Anterior cingulate cortex (tissue), 58 donors: ENCODE data around the gene COA1.
A peak's percentile ranks its signal among the peaks of the same experiment; 100 is the strongest.
"Not testable (repeated sequence)": the region's sequence is repeated elsewhere in the genome, so short reads cannot be mapped to it uniquely, and the experiment has no call there.

ENCODE experiments used
- DNase-seq, 58 donors: peaks; one replicate each; lab custom pipeline; 2025; lab: John Stamatoyannopoulos, UW

The COA1 gene

DNA sequence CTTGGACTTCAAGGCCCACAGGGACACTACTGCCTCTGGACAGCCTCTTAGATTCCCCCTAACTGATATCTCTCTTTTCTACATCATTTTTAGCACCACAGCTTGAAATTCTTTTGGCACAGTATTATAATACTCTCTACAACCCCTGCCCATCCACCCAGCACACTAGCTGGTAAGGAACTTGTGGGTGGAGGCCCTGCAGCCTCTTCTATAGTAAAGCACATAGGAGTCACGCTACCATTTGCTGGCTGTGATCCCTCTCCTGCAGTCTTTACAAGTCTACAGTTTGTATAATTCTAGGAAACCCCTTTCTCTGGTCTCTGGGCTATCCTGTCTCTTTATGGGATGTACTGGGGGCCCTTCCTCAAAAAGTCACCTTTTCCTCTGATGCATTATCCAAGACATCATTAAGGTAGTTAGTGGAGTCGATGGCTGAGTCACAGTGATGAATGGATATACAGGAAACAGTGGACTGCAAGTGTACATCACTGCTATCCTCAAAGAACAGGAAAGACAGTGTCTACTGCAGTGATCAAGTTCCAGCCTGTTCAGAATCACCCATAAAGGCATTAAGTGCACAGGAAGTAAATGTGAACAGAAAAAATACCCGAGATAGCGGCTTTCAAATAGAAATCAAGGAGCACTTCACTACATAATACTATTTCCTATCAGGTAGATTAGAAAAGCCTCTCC lies 92.1 kb downstream of the COA1 start:
- no peak for DNase-seq

DNA sequence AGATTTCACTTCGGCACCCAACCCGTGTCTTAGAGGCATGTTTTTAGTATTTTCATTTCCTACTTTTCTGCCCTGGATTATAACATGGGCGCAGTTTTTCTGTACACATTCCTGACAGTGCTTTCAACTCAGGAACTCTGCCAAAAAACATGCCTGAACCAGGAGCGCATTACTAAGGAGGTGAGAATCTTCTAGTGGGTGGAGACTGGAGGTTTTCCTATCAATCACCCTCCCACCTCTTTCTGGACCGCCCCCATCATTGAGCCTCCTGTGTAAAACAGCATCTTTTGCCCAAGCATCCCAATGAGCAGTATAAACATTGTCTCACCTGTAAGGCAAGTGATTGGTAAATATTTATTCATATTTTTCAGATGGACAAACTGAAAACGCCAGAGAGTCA lies 93.2 kb downstream of the COA1 start:
- DNase-seq, result no peak

DNA sequence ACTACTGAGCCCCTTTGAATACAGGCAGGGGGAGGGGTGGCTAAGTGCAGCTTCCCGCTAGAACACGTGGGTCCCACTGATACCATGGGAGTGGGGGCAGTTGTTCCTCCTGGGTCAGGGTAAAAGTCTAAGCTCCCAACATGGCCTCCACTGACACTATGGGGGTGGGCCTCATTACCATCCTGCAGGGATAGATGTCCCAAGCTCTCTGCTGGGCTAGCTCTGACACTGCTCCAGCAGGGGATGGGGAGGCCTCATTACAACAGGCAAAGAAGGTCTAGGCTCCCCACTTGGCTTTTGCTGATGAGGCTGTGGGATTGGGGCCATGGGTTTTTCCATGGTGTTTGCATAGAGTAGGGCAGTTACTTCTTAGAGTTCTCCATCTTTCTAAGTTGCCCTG lies 94.9 kb downstream of the COA1 start:
- DNase-seq, result no peak

DNA sequence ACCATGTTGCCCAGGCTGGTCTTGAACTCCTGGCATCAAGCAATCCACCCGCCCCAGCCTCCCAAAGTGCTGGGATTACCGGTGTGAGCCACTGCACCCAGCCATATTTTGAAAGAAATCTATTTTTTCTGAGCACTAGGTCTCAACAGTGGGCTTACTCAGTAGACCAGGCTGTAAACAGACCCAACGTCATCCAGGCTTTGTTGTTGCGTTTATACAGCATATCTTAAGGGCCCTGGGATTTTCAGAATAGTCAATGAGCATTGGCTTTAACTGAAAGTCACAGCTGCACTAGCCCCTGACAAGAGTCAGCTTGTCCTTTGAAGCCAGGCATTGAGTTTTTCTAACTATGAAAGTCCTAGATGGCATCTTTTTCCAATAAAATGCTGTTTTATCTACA lies 96.6 kb downstream of the COA1 start:
- no peak for DNase-seq

DNA sequence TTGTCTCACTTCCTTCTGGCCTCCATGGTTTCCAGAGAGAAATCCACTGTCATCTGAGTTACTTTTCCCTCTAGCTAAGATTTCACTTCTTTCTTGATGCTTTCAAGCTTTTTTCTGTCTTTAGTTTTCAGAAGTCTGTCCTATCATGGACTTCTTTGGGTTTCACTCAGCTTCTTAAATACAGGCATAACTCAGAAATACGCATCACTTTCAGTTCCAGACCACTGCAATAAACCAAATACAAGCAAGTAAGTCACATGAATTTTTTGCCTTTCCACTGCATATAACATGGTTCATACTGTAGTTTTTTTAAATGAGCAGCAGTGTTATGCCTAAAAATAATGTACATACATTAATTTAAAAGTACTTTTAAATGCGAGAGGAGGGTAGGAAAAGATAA lies 97.8 kb downstream of the COA1 start:
- DNase-seq, result no peak

DNA sequence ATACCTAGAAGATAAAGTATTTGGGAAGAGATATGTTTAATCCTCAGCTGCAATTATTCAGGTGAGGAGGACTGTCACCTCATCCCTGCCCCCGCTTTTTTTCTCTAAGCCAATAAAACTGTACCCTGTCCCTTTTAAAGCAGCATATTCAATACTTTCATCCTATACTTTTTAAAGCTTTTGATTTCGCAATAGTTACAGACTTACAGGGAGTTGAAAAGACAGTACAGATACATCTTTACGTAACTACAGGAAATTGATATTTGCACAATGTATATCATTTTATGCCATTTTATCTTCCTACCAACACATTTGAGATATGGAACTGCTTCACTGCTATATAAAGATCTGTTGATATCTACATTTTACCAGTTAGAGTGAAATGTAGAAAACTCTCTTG lies 98.8 kb downstream of the COA1 start:
- no peak for DNase-seq

DNA sequence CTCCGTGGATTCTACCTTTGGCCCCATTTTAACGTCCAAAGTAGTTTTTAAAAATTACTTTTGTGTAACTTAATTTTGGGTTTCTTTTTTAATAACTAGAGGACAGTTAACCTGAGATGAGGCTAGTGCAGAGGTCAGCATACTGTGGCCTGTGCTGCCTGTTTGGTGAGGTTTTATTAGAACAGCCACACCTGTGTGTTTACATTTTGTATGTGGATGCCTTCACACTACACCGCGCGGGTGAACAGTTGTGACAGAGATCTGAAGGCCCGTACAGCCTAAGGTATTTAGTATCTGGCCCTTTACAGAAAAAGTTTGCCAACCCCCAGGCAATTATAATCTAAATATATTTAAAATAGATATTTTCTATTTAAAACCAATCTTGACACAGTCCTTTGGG lies 99.5 kb downstream of the COA1 start:
- no peak for DNase-seq

DNA sequence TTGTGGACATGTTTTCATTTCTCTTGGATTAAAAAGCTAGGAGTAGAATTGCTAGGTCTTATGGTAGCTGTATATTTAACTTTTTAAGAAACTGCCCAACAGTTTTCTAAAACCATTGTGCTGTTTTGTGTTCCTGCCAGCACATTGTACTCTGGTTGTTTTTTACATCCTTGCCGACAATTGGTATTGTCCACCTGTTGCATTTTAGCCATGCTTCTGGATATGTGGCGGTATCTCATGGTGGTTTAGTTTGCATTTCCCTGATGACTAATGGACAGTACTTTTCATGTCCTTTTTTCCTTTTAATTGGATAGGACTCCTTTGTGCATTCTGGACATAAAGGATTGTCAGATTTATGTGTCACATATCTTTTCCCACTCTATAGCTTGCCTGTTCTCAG lies 100.9 kb downstream of the COA1 start:
- DNase-seq, result no peak

DNA sequence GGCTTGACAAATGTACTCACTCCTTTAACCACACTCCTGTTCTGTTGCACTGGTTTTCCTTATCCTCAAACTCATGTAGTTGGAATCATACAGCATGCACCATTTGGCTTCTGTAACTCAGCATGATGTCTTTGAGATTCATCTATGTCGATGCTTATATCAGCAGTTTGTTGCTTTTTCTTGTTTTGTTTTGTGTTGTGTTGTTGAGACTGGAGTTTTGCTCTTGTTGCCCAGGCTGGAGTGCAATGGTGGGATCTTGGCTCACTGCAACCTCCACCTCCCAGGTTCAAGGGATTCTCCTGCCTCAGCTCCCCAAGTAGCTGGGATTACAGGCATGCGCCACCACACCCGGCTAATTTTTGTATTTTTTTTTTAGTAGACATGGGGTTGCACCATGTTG lies 101.5 kb downstream of the COA1 start:
- DNase-seq, result not testable (repeated sequence)

DNA sequence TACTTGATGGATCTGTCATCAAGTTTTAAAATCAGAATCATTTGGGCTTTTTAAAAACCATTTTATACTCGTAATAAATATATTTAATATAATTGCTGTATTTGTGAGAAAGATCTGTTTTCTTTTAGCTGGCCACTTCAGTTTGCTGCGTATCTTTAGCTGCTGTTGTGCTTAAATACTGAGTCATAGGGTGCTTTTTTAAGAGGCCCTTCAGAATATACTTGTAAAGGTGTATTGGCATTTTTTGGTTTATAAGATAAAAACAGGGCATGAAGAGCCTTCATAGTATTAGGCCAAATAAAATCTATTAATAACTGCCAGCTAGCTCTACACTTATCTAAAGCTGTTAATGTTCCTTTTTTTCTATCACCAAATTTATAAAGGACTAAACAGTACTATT lies 102.6 kb downstream of the COA1 start:
- DNase-seq, result no peak

DNA sequence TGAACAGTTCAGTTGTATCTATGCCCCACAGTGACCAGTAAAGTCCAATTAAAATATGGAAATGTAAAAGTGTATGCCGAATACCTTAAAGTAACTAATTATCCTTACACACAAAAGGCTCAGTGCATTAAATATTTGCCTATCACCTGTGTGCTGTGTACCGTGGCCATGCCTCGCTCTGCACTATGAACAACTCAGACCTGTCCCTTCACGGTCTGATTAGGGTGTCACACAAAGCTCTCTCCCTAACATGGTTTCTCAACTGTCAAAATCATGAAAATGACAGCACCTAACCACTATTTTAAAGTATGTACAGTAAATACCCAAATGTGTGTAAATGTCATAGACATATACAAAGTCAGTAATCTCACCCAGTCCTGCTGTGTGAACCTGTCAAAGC lies 103.3 kb downstream of the COA1 start:
- DNase-seq, result no peak

DNA sequence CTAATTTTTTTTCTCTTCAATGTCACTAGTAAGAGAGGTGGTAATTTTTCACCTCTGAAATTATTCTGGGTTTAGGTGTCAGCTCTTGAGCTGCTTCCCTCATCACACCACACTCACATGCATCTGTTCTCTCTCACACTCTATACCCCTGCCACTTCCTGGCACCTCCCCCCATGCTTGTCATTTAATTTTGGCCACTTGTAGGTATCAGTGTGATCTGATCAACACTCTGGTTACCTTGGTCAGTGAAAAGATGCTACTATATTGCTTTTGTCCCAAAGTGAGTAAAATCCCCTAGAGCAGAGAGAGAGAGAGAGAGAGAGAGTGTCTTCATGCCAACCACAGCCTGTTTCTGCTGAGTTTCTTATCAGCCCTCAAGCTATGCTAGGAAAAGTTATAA lies 103.9 kb downstream of the COA1 start:
- DNase-seq, result no peak

DNA sequence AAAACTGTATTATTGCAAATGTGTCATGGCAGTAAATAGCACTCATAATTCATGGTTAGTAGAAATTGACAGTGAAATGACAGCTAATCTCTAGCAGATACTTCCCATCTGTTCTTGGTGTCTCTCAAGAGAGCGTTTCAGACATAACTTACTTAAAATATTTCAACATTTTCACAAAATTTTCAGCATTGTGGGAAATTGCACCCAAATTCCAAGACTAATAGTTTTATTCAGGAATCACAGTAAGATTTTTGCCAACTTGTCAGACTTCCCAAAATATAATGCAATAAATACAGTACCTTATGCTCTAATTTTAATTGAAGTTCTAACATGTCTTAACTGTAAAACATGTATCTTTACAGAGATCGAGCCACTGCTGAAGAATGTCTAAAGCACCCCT lies 105.2 kb downstream of the COA1 start:
- DNase-seq, result no peak

DNA sequence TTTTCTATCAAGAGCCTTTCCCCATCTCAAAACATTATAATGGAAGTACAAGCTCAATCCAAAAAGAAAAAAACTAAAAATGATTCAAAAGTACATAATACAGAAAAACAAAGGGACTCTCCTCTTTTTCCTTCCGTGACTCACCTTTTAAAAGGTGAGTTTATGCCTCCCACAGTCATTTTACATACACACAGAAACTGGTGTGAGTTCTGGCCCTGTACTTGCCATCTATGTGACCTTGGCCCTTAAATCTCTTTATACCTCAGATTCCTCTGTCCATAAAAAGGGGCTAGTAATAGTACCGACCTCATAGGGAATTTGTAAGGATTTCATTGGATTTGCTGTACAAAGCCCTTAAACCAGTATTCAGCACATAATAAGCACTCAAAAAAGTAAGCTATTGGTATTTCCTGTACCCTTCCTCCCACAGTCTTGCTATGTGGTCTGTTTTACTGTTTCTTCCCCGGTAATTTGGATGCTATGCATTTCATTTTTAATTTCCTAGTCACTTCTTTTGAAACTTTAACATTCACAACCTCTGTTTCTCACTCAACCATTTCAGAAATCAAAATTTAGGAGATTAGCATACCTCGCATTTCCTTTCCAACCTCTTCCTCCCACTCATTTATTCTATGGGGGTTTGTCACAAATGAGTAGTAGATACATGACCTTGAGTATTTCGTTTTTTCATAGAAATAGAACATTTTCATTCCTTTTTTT lies 107.4 kb downstream of the COA1 start:
- no peak for DNase-seq

DNA sequence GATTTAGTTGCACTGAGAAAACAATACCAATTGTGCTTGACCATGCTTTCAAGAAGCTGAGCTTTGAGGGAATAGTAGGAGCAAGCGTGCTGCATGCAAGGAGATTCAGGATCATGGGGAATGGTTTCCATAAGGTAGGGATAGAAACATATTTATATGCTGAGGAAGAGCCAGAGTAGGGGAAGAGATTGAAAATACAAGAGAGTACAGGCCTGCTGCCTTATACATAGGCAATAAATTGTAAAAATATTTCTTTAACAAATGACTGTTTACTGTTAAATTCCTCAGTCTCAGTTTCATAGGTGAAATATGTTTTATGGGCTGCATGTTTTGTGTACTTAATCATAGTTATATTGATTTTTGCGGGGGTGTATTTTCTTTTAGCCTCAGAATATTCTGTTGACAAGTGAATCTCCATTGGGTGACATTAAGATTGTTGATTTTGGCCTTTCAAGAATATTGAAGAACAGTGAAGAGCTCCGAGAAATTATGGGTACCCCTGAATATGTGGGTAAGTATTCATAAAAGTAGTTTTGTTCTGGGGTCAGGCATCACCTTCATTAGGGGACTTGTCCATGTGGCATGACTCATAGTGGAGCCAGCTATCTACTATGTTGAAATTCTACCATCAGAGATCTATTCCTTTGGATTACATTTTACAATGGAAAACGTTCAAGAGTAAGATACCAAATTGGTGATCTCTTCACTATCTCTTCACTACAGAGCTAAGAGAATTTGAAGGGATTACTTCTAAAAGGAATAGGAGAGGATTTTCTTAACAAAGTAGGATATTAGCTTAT lies 109.9 kb downstream of the COA1 start:
- no peak for DNase-seq

DNA sequence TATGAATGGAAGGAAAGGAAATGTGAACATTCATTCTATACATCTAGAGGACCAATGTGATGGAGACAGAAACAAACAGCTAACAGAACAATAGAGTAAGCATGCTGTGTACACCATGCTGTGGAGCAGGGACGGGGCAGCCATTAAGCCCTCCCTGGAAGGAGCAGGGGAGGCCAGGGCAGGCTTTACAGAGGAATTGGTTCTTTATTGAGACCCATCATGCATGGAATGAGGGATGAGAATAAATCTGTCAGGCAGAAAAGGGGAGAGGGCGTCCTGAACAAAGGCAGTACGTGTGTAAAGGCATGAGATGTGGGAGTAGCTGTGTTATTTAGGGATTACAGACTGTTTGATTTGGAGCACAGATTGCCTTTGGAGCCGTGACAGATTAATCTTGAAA lies 111.2 kb downstream of the COA1 start:
- DNase-seq, result no peak

DNA sequence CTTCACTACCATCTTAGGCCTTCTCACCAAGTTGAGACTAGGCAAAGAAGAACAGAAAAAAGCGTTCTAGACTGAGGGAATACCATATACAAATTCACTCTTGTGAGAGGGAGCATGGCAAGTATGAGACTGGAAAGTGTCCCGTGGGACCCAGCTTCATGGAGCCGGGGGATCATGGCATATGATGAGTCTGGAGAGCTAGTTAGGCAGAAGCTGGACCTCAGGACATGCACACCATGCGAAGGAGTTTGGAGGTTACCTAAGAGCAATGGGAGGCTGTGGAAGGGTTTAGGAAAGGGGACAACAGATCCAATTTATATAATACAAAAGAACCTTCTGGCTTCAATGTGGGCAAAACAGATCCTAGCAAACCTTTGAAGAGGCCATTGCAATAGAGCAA lies 112.3 kb downstream of the COA1 start:
- no peak for DNase-seq

DNA sequence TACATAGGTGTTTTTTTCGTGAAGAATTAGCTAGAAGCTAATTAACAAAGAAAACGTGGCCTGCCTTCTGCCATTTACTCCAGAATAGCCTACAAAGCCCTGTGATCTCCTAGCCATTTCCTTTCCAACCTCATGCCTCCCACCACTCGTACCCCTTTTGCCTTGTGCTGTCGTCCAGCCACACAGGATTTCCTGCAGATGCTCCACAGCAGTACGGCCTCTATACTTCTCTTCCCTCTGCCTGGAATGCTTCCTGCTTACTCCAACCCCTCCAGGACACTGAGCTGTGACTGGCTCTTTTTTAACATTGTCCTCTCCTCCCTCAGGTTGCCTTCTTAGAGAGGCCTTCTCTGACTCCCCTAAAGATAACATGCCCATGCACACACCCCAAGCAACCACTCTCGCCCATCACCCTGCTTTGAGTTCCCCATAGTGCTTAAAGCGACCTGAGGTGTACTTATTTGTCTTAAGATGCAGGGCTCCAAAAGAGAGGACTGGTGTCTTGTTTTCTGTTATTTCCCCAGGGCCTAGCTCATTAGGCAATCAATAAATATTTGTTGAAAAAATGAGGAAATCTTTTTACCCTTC lies 113.7 kb downstream of the COA1 start:
- DNase-seq, result no peak

DNA sequence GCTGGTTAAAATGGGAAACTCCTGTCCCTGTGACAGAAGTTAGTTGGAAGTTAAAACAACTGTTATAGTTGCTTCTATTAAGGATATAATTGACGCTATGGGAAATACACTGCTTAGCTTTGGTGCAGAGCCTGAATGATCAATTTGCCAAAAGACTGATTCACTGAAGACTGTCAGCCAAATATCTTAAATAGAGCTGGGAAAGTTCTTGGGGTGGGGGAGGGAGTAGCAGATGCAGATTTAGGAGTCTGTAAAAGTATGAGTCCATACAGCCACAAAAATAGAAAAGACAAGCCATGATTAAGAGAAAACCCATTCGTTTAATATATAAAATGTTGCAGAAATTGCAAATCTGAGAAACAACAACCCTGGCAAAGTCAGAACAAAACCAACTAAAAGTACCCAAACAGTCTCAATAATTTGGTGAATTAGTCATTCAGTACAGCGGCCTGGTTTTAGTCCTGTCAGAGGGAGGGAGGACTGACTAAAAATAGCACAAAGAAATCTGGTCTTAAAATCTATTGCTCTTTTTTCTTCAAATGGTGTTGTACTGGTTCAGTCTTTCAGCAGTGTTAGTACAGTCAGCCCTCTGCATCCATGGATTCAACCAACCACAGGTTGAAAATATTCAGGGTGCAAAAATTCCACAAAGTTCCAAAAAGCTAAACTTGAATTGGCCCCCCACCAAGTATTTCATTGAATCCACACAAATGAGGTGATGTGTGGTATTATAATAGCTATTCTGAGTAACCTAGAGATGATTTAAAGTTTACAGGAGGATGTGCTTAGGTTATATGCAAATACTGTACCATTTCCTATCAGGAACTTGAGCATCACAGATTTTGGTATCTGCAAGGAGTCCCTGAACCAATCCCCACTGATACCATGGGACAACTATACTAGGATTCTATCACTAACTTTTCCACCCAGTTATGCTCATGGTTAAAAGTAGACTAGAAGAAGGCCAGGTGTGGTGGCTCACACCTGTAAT lies 116.4 kb downstream of the COA1 start:
- DNase-seq, result peak in 5 of 58 donors; percentile 2 to 39 (median 7)

DNA sequence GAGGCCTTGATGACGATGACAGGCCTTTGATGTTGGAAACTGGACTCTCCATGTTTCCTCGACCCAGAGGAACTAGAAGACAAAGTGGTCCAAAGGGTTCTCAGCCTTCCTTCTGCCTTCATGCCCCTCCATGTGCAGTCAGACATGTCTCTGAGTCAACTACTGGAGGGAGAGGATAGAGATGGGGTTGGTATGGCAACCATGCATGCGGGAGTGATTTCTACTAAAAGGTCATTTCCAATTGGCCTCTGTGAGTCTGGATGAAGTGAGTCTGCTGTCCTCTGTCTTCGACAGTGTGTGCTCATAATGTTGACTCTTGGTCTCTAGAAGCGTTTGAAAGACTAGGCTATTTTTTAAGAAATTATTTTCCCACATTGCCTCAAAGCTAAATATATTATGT lies 117.2 kb downstream of the COA1 start:
- no peak for DNase-seq
